ENCODE results near the gene CRYBB3.

CRYBB3 gene

GRCh38 chr22:25166266-25167040, 33.2 kb upstream of the CRYBB3 start:
- Histone ChIP-seq H3K4me1 (ENCODE audit: insufficient read depth, low read length) (no peaks in the 10 kb centered on the region), H3K27me3 (ENCODE audit: insufficient read depth, low read length) (no peaks in the 10 kb centered on the region), H3K36me3 (ENCODE audit: insufficient read depth, low read depth, low read length) (no peaks in the 10 kb centered on the region), H3K4me3 (ENCODE audit: low read length) (no peak overlapping the region), H3K27ac (ENCODE audit: low read length) (no peak overlapping the region), H3K9ac (ENCODE audit: low read depth, low read length) (no peak overlapping the region), H3K9me3 (ENCODE audit: insufficient read depth, low read depth, low read length) (no peaks in the 10 kb centered on the region)

- no peaks in the 10 kb centered on the region for H3K4me1 ChIP-seq (ENCODE audit: insufficient read depth, low read length)
- no peaks in the 10 kb centered on the region for H3K36me3 ChIP-seq (ENCODE audit: insufficient read depth, low read depth, low read length)
- no peak overlapping the region for H3K27ac ChIP-seq (ENCODE audit: low read length)
- no peak overlapping the region for H3K4me3 ChIP-seq (ENCODE audit: low read length)
- H3K27me3 ChIP-seq (ENCODE audit: insufficient read depth, low read length), result no peaks in the 10 kb centered on the region
- H3K9ac ChIP-seq (ENCODE audit: low read depth, low read length), result no peak overlapping the region
- no peaks in the 10 kb centered on the region for H3K9me3 ChIP-seq (ENCODE audit: insufficient read depth, low read depth, low read length)
Observed at GRCh38 chr22:25167082-25167481, 32.6 kb upstream of the CRYBB3 start.

- Histone ChIP-seq H3K27me3 (ENCODE audit: insufficient read depth, low read length) (no peaks in the 10 kb centered on the region), H3K4me1 (ENCODE audit: insufficient read depth, low read length) (no peaks in the 10 kb centered on the region), H3K27ac (ENCODE audit: low read length) (no peak overlapping the region), H3K9ac (ENCODE audit: low read depth, low read length) (no peak overlapping the region), H3K9me3 (ENCODE audit: insufficient read depth, low read depth, low read length) (no peaks in the 10 kb centered on the region), H3K4me3 (ENCODE audit: low read length) (no peak overlapping the region), H3K36me3 (ENCODE audit: insufficient read depth, low read depth, low read length) (no peaks in the 10 kb centered on the region)
Observed at GRCh38 chr22:25167834-25168601, 31.6 kb upstream of the CRYBB3 start.

- Histone ChIP-seq H3K9me3 (ENCODE audit: insufficient read depth, low read depth, low read length) (no peaks in the 10 kb centered on the region), H3K9ac (ENCODE audit: low read depth, low read length) (no peak overlapping the region), H3K4me1 (ENCODE audit: insufficient read depth, low read length) (no peaks in the 10 kb centered on the region), H3K36me3 (ENCODE audit: insufficient read depth, low read depth, low read length) (peaks cover 3% of the 10 kb centered on the region), H3K27ac (ENCODE audit: low read length) (no peak overlapping the region), H3K4me3 (ENCODE audit: low read length) (no peak overlapping the region), H3K27me3 (ENCODE audit: insufficient read depth, low read length) (no peaks in the 10 kb centered on the region)
Observed at GRCh38 chr22:25169278-25170031, 30.2 kb upstream of the CRYBB3 start.

GRCh38 chr22:25170426-25170980, 29.2 kb upstream of the CRYBB3 start:
- Histone ChIP-seq H3K9me3 (ENCODE audit: insufficient read depth, low read depth, low read length) (no peaks in the 10 kb centered on the region), H3K36me3 (ENCODE audit: insufficient read depth, low read depth, low read length) (peaks cover 11% of the 10 kb centered on the region), H3K27ac (ENCODE audit: low read length) (no peak overlapping the region), H3K27me3 (ENCODE audit: insufficient read depth, low read length) (no peaks in the 10 kb centered on the region), H3K9ac (ENCODE audit: low read depth, low read length) (no peak overlapping the region), H3K4me3 (ENCODE audit: low read length) (no peak overlapping the region), H3K4me1 (ENCODE audit: insufficient read depth, low read length) (no peaks in the 10 kb centered on the region)

GRCh38 chr22:25172153-25172552, 27.5 kb upstream of the CRYBB3 start:
- Histone ChIP-seq H3K4me1 (ENCODE audit: insufficient read depth, low read length) (no peaks in the 10 kb centered on the region), H3K9ac (ENCODE audit: low read depth, low read length) (no peak overlapping the region), H3K27ac (ENCODE audit: low read length) (no peak overlapping the region)

GRCh38 chr22:25174156-25174887, 25.3 kb upstream of the CRYBB3 start:
- Histone ChIP-seq H3K27me3 (ENCODE audit: insufficient read depth, low read length) (no peaks in the 10 kb centered on the region), H3K9me3 (ENCODE audit: insufficient read depth, low read depth, low read length) (no peaks in the 10 kb centered on the region), H3K27ac (ENCODE audit: low read length) (no peak overlapping the region), H3K4me1 (ENCODE audit: insufficient read depth, low read length) (no peaks in the 10 kb centered on the region), H3K36me3 (ENCODE audit: insufficient read depth, low read depth, low read length) (peaks cover 20% of the 10 kb centered on the region), H3K9ac (ENCODE audit: low read depth, low read length) (no peak overlapping the region), H3K4me3 (ENCODE audit: low read length) (no peak overlapping the region)

More at GRCh38 chr22:25172153-25172552, 27.5 kb upstream of the CRYBB3 start:
- Histone ChIP-seq H3K4me3 (ENCODE audit: low read length) (no peak overlapping the region), H3K36me3 (ENCODE audit: insufficient read depth, low read depth, low read length) (peaks cover 20% of the 10 kb centered on the region), H3K27me3 (ENCODE audit: insufficient read depth, low read length) (no peaks in the 10 kb centered on the region), H3K9me3 (ENCODE audit: insufficient read depth, low read depth, low read length) (no peaks in the 10 kb centered on the region)

- no peaks in the 10 kb centered on the region for H3K27me3 ChIP-seq (ENCODE audit: insufficient read depth, low read length)
- no peaks in the 10 kb centered on the region; the same call in 1 of the 2 replicates for H3K9me3 ChIP-seq (ENCODE audit: insufficient read depth, low read depth, low read length)
- H3K4me1 ChIP-seq (ENCODE audit: insufficient read depth, low read length), result no peaks in the 10 kb centered on the region
- no peak overlapping the region for H3K27ac ChIP-seq (ENCODE audit: low read length)
- H3K4me3 ChIP-seq (ENCODE audit: low read length), result no peak overlapping the region
- peaks cover 20% of the 10 kb centered on the region for H3K36me3 ChIP-seq (ENCODE audit: insufficient read depth, low read depth, low read length)
- no peak overlapping the region for H3K9ac ChIP-seq (ENCODE audit: low read depth, low read length)
Observed at GRCh38 chr22:25174888-25175411, 24.7 kb upstream of the CRYBB3 start.

GRCh38 chr22:25176175-25176574, 23.5 kb upstream of the CRYBB3 start:
- Histone ChIP-seq H3K27ac (ENCODE audit: low read length) (no peak overlapping the region), H3K36me3 (ENCODE audit: insufficient read depth, low read depth, low read length) (peaks cover 20% of the 10 kb centered on the region), H3K4me1 (ENCODE audit: insufficient read depth, low read length) (no peaks in the 10 kb centered on the region), H3K4me3 (ENCODE audit: low read length) (no peak overlapping the region), H3K9me3 (ENCODE audit: insufficient read depth, low read depth, low read length) (no peaks in the 10 kb centered on the region; the same call in 1 of the 2 replicates), H3K9ac (ENCODE audit: low read depth, low read length) (no peak overlapping the region), H3K27me3 (ENCODE audit: insufficient read depth, low read length) (no peaks in the 10 kb centered on the region)

GRCh38 chr22:25176799-25177198, 22.9 kb upstream of the CRYBB3 start:
- H3K4me3 ChIP-seq (ENCODE audit: low read length), result no peak overlapping the region
- H3K9me3 ChIP-seq (ENCODE audit: insufficient read depth, low read depth, low read length), result no peaks in the 10 kb centered on the region; the same call in 1 of the 2 replicates
- H3K27me3 ChIP-seq (ENCODE audit: insufficient read depth, low read length), result no peaks in the 10 kb centered on the region
- no peak overlapping the region for H3K27ac ChIP-seq (ENCODE audit: low read length)
- no peak overlapping the region for H3K9ac ChIP-seq (ENCODE audit: low read depth, low read length)
- H3K36me3 ChIP-seq (ENCODE audit: insufficient read depth, low read depth, low read length), result peaks cover 20% of the 10 kb centered on the region
- no peaks in the 10 kb centered on the region for H3K4me1 ChIP-seq (ENCODE audit: insufficient read depth, low read length)

- no peaks in the 10 kb centered on the region for H3K4me1 ChIP-seq (ENCODE audit: insufficient read depth, low read length)
- no peak overlapping the region for H3K4me3 ChIP-seq (ENCODE audit: low read length)
- no peaks in the 10 kb centered on the region; the same call in 1 of the 2 replicates for H3K9me3 ChIP-seq (ENCODE audit: insufficient read depth, low read depth, low read length)
- H3K9ac ChIP-seq (ENCODE audit: low read depth, low read length), result no peak overlapping the region
- peaks cover 20% of the 10 kb centered on the region for H3K36me3 ChIP-seq (ENCODE audit: insufficient read depth, low read depth, low read length)
- no peaks in the 10 kb centered on the region for H3K27me3 ChIP-seq (ENCODE audit: insufficient read depth, low read length)
- H3K27ac ChIP-seq (ENCODE audit: low read length), result no peak overlapping the region
Observed at GRCh38 chr22:25177226-25177625, 22.4 kb upstream of the CRYBB3 start.
